Calu3 (cell line): ENCODE measurements around the gene MATR3. TPM values are rescaled to one million over a fixed set of nuclear protein-coding genes. Genes with fewer than 3 reads are reported as not detected.

ENCODE experiments used
- BruUV-seq: library from RNA; stranded (reverse); fragments of 400-500 nt; replicated peaks from 2 replicates; lab custom pipeline; 2021; lab: Mats Ljungman, UMichigan
- CTCF ChIA-PET: fragments of 300-600 bp; sonication (Branson Sonifier 250); formaldehyde crosslinking; loops from one replicate; lab custom pipeline; 2022; ENCODE audit warnings: antibody characterized with exemption; lab: Charles Lee
- DNase-seq: peaks from one replicate; pipeline ENCODE4 v3.0.0; 2022
- H3K27ac Mint-ChIP-seq: one replicate; pipeline ENCODE4 v1.8.0; 2022; ENCODE audit warnings: mixed read lengths; ENCODE audit not compliant: unreplicated experiment
- H3K27me3 Mint-ChIP-seq: one replicate; pipeline ENCODE4 v1.8.0; 2022; ENCODE audit warnings: mixed read lengths; ENCODE audit not compliant: unreplicated experiment
- H3K36me3 Mint-ChIP-seq: one replicate; pipeline ENCODE4 v1.8.0; 2022; ENCODE audit warnings: mild to moderate bottlenecking, moderate library complexity, mixed read lengths; ENCODE audit not compliant: insufficient read depth, unreplicated experiment
- H3K4me1 Mint-ChIP-seq: one replicate; pipeline ENCODE4 v1.8.0; 2022; ENCODE audit warnings: mild to moderate bottlenecking, low read depth, mixed read lengths; ENCODE audit not compliant: unreplicated experiment
- H3K4me3 Mint-ChIP-seq: one replicate; pipeline ENCODE4 v1.8.0; 2022; ENCODE audit warnings: mild to moderate bottlenecking, low read depth, moderate library complexity, mixed read lengths; ENCODE audit not compliant: unreplicated experiment
- H3K9me3 Mint-ChIP-seq: one replicate; pipeline ENCODE4 v1.8.0; 2022; ENCODE audit warnings: low read depth, mixed read lengths; ENCODE audit not compliant: unreplicated experiment
- intact Hi-C: fragments of 100-400 bp; cut with micrococcal nuclease; formaldehyde crosslinking; loops from one replicate; pipeline ENCODE4 v1.10.0; 2022; ENCODE audit not compliant: unreplicated experiment
- total RNA-seq: library from RNA; stranded (reverse); gene quantifications from 2 replicates; pipeline ENCODE4 v1.2.3, GENCODE V29; 2022
- TF ChIP-seq, protein P1 (sequence below): fragments of 200-600 bp; IDR thresholded peaks from one replicate; pipeline ENCODE4 v1.8.0; 2022; ENCODE audit warnings: antibody characterized with exemption; ENCODE audit not compliant: unreplicated experiment

MATR3 gene
- total RNA-seq, 1 experiment from 2014 or later: 230 TPM

- CTCF ChIA-PET: no interaction called here
- no peak for DNase-seq
- Mint-ChIP-seq H3K27me3 (no peaks in the 10 kb centered on the region), H3K4me3 (no peak overlapping the region), H3K4me1 (no peaks in the 10 kb centered on the region), H3K9me3 (no peaks in the 10 kb centered on the region), H3K27ac (no peak overlapping the region), H3K36me3 (peaks cover 55% of the 10 kb centered on the region)
- TF ChIP-seq, protein P1, sequence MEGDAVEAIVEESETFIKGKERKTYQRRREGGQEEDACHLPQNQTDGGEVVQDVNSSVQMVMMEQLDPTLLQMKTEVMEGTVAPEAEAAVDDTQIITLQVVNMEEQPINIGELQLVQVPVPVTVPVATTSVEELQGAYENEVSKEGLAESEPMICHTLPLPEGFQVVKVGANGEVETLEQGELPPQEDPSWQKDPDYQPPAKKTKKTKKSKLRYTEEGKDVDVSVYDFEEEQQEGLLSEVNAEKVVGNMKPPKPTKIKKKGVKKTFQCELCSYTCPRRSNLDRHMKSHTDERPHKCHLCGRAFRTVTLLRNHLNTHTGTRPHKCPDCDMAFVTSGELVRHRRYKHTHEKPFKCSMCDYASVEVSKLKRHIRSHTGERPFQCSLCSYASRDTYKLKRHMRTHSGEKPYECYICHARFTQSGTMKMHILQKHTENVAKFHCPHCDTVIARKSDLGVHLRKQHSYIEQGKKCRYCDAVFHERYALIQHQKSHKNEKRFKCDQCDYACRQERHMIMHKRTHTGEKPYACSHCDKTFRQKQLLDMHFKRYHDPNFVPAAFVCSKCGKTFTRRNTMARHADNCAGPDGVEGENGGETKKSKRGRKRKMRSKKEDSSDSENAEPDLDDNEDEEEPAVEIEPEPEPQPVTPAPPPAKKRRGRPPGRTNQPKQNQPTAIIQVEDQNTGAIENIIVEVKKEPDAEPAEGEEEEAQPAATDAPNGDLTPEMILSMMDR: no peak
- BruUV-seq: no TSS peak
- intact Hi-C loops: no loop called here
These were observed 70.9 kb downstream of the MATR3 start for GRCh38 chr5:139364466-139364865.

DNA sequence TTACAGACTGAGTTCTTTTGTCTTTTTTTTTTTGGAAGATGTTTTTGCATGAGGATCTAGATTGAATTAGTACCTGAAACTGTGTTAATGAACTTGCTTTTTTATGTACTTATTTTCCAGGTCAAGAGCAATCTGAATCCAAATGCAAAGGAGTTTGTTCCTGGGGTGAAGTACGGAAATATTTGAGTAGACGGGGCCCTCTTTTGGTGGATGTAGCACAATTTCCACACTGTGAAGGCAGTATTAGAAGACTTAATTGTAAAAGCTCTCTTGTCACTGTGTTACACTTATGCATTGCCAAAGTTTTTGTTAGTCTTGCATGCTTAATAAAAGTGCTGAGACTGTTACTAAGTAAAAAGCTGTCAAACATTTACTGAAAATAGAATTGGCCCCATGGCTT, 75.1 kb downstream of the MATR3 start:
- Mint-ChIP-seq H3K4me1 (peaks cover 6% of the 10 kb centered on the region), H3K4me3 (no peak overlapping the region), H3K27ac (no peak overlapping the region), H3K9me3 (no peaks in the 10 kb centered on the region), H3K36me3 (peaks cover 70% of the 10 kb centered on the region), H3K27me3 (no peaks in the 10 kb centered on the region)
- intact Hi-C loops: no loop called here
- BruUV-seq: no TSS peak
- TF ChIP-seq, protein P1: no peak
- no peak for DNase-seq
- CTCF ChIA-PET: no interaction called here

GRCh38 chr5:139369181-139369580, 75.6 kb downstream of the MATR3 start:
- H3K4me1 Mint-ChIP-seq: peaks cover 11% of the 10 kb centered on the region
- CTCF ChIA-PET: interaction anchor here (0.5 kb wide), 1 partner anchor 27 kb away, joined by 4 read pairs; no protein-coding TSS in a partner anchor
- peaks cover 68% of the 10 kb centered on the region for H3K36me3 Mint-ChIP-seq
- H3K9me3 Mint-ChIP-seq: no peaks in the 10 kb centered on the region
- DNase-seq: no peak
- no peak overlapping the region for H3K27ac Mint-ChIP-seq
- H3K27me3 Mint-ChIP-seq: no peaks in the 10 kb centered on the region
- TSS peak; percentile 34 for BruUV-seq
- H3K4me3 Mint-ChIP-seq: no peak overlapping the region
- TF ChIP-seq, protein P1: no peak
- intact Hi-C loops: no loop called here

DNA sequence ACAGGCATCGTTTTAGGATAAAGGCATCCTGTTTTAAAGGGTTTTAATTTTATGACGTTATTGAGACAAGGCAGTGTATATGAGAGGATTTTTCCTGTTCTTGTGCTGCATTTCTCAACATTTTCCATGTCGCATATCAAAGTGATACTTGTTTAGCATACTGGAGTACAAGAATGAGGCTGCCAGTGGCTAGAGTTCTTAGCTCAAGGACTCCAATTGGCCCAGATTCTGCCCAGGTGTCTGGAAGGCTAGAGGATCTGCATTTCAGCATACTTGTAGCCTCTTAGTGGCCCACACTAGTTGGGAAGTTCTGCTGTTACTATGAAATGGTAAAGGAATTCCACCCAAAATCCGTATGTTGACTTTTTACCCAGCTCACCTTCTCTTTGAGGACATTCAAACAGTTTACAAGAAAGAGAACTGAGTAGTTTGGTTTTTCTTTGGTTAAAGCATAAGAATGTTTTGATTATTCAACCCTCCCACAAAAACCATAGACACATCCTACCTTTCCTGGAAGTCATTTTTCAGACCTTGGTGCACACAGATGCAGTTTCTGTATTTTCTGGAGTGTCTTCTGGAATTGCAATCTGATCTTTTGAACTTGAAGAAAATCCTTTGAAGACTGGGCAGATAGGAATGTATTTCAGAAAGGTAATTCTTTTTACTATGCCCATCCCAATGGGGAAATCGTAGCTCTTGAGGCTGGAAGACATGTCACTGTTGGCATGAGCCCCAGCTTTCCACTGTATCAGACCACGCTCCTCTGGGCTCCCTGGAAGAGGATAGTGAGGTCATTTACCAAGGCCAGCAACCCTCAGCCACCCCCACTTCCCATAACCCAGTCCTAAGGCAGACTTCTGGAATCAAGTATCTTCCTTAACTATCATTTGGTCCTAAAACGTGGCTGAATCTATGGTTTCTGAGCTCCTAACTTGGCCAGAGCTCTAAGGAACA, 78.2 kb downstream of the MATR3 start:
- no TSS peak for BruUV-seq
- no peaks in the 10 kb centered on the region for H3K27me3 Mint-ChIP-seq
- H3K27ac Mint-ChIP-seq: no peak overlapping the region
- TF ChIP-seq, protein P1: no peak
- H3K36me3 Mint-ChIP-seq: peaks cover 43% of the 10 kb centered on the region
- CTCF ChIA-PET: no interaction called here
- H3K4me3 Mint-ChIP-seq: no peak overlapping the region
- H3K4me1 Mint-ChIP-seq: peaks cover 13% of the 10 kb centered on the region
- intact Hi-C loops: no loop called here
- DNase-seq: no peak
- no peaks in the 10 kb centered on the region for H3K9me3 Mint-ChIP-seq
